PC-9 (cell line): ENCODE data around the gene ZMIZ1. TPM values are rescaled to one million over a fixed set of nuclear protein-coding genes. Genes with fewer than 3 reads are reported as not detected.

Experiments
- BruUV-seq: library from RNA; stranded (reverse); fragments of 400-500 nt; replicated peaks from 2 replicates; lab custom pipeline; 2021; lab: Mats Ljungman, UMichigan
- CTCF ChIA-PET: fragments of 300-600 bp; sonication (Branson Sonifier 250); formaldehyde crosslinking; loops from one replicate; lab custom pipeline; 2022; ENCODE audit warnings: antibody characterized with exemption; lab: Charles Lee
- POLR2A ChIA-PET: fragments of 300-600 bp; sonication (Branson Sonifier 250); formaldehyde crosslinking; loops from one replicate; lab custom pipeline; 2022; ENCODE audit warnings: antibody characterized with exemption; ENCODE audit not compliant: unreplicated experiment; lab: Charles Lee
- DNase-seq, 2 experiments: peaks; one replicate each; pipeline versions ENCODE4 v3.0.0 to v3.0.0-alpha.2; 2015 to 2022; ENCODE audit warnings: mixed read lengths in 1 of 2
- H2AFZ ChIP-seq: fragments of 200-600 bp; sonication (generic); 2 replicates; pipeline ENCODE4 v1.8.1; 2017; ENCODE audit warnings: antibody characterized with exemption
- H3F3A ChIP-seq: fragments of 200-600 bp; sonication (generic); 2 replicates; pipeline ENCODE4 v1.8.1; 2017; ENCODE audit warnings: antibody characterized with exemption, mild to moderate bottlenecking, low read depth; ENCODE audit not compliant: insufficient read depth
- H3K27ac ChIP-seq: fragments of 200-600 bp; sonication (generic); 2 replicates; pipeline ENCODE4 v1.6.1; 2016; ENCODE audit warnings: mixed run types
- H3K27me3 ChIP-seq: fragments of 200-600 bp; sonication (generic); 2 replicates; pipeline ENCODE4 v1.6.1; 2016; ENCODE audit warnings: low read depth, mixed run types; ENCODE audit not compliant: insufficient read depth
- H3K36me3 ChIP-seq: fragments of 200-600 bp; sonication (generic); 2 replicates; pipeline ENCODE4 v1.6.1; 2016; ENCODE audit warnings: low read depth, mixed run types
- H3K4me1 ChIP-seq: fragments of 200-600 bp; sonication (generic); replicated peaks from 2 replicates; pipeline ENCODE4 v1.6.1; 2016; ENCODE audit warnings: mixed run types; ENCODE audit not compliant: insufficient read depth
- H3K4me2 ChIP-seq: fragments of 200-600 bp; sonication (generic); 2 replicates; pipeline ENCODE4 v1.6.1; 2017; ENCODE audit warnings: mixed run types
- H3K4me3 ChIP-seq: fragments of 200-600 bp; sonication (generic); 2 replicates; pipeline ENCODE4 v1.6.1; 2016; ENCODE audit warnings: mixed run types
- H3K79me2 ChIP-seq: fragments of 200-600 bp; sonication (generic); 2 replicates; pipeline ENCODE4 v1.6.1; 2017; ENCODE audit warnings: low read depth, mixed run types
- H3K9me2 ChIP-seq: fragments of 200-600 bp; sonication (generic); 2 replicates; pipeline ENCODE4 v1.8.1; 2017; ENCODE audit warnings: mild to moderate bottlenecking; ENCODE audit not compliant: insufficient read depth
- H3K9me3 ChIP-seq: fragments of 200-600 bp; sonication (generic); 2 replicates; pipeline ENCODE4 v1.8.1; 2016; ENCODE audit warnings: low read depth; ENCODE audit not compliant: insufficient read depth
- H4K20me1 ChIP-seq: fragments of 200-600 bp; sonication (generic); 2 replicates; pipeline ENCODE4 v1.8.1; 2017; ENCODE audit not compliant: insufficient read depth
- CTCF ChIP-seq: fragments of 200-600 bp; sonication (generic); conservative IDR thresholded peaks from 2 replicates; pipeline ENCODE4 v1.6.1; 2017; ENCODE audit warnings: mixed run types, antibody characterized with exemption, mild to moderate bottlenecking, moderate library complexity
- EZH2 ChIP-seq: fragments of 200-600 bp; sonication (generic); IDR thresholded peaks from 2 replicates; pipeline ENCODE4 v1.8.0; 2017; ENCODE audit warnings: antibody characterized with exemption, low read depth
- intact Hi-C: fragments of 100-400 bp; cut with micrococcal nuclease; formaldehyde crosslinking; loops from one replicate; pipeline ENCODE4 v1.10.0; 2022; ENCODE audit not compliant: unreplicated experiment
- total RNA-seq: library from RNA; stranded (reverse); gene quantifications from 2 replicates; pipeline ENCODE4 v1.2.3, GENCODE V29; 2021

The ZMIZ1 gene
- total RNA-seq, 1 experiment from 2014 or later: 47.6 TPM

DNA sequence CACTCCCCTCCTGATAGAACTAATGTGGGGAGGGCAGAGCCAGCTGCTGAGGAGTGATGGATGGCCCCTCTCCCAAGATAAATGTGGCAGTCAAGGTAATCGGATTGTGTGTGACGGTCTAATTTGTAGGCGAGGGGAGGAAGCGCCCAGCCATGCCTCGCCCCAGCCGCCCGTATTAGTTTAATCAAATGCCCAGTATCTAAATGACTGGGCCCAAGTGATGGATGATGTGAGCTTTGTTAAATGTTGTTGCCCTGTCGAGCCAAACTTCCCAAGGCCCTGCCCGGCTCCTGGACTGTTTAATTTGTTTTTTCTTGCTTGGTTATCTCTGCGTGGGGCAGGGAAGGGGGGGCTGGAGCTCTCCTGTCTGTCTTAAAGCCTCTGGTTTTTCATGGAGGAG, 190.1 kb downstream of the ZMIZ1 start:
- Histone ChIP-seq H3F3A (peaks cover 11% of the 10 kb centered on the region; the same call in 1 of the 2 replicates), H3K4me1 (peaks cover 15% of the 10 kb centered on the region), H3K79me2 (no peaks in the 10 kb centered on the region), H3K4me3 (no peak overlapping the region), H4K20me1 (no peaks in the 10 kb centered on the region; the same call in 1 of the 2 replicates), H3K9me2 (no peaks in the 10 kb centered on the region), H3K27me3 (no peaks in the 10 kb centered on the region), H3K9me3 (no peaks in the 10 kb centered on the region), H3K36me3 (no peaks in the 10 kb centered on the region), H3K4me2 (no peak overlapping the region), H3K27ac (no peak overlapping the region), H2AFZ (no peak overlapping the region)
- intact Hi-C loops: no loop called here
- CTCF ChIA-PET: no interaction called here
- no peak for TF ChIP-seq CTCF
- no peak for TF ChIP-seq EZH2
- POLR2A ChIA-PET: no interaction called here
- no TSS peak for BruUV-seq
- DNase-seq: no peak

- H3K27me3 ChIP-seq: no peaks in the 10 kb centered on the region
- H3K27ac ChIP-seq: no peak overlapping the region
- H3K36me3 ChIP-seq: no peaks in the 10 kb centered on the region
- intact Hi-C loops: no loop called here
- no peak for TF ChIP-seq CTCF
- TF ChIP-seq EZH2: no peak
- no peak overlapping the region for H2AFZ ChIP-seq
- no peaks in the 10 kb centered on the region for H3K9me3 ChIP-seq
- BruUV-seq: no TSS peak
- H3K79me2 ChIP-seq: no peaks in the 10 kb centered on the region
- H3K4me1 ChIP-seq: peaks cover 24% of the 10 kb centered on the region
- no peaks in the 10 kb centered on the region; the same call in 1 of the 2 replicates for H4K20me1 ChIP-seq
- no peak for DNase-seq
- POLR2A ChIA-PET: no interaction called here
- peaks cover 20% of the 10 kb centered on the region; the same call in 1 of the 2 replicates for H3F3A ChIP-seq
- no peak overlapping the region for H3K4me2 ChIP-seq
- CTCF ChIA-PET: no interaction called here
- no peaks in the 10 kb centered on the region for H3K9me2 ChIP-seq
- H3K4me3 ChIP-seq: no peak overlapping the region
These were observed 191.1 kb downstream of the ZMIZ1 start for GRCh38 chr10:79259834-79260233.

DNA sequence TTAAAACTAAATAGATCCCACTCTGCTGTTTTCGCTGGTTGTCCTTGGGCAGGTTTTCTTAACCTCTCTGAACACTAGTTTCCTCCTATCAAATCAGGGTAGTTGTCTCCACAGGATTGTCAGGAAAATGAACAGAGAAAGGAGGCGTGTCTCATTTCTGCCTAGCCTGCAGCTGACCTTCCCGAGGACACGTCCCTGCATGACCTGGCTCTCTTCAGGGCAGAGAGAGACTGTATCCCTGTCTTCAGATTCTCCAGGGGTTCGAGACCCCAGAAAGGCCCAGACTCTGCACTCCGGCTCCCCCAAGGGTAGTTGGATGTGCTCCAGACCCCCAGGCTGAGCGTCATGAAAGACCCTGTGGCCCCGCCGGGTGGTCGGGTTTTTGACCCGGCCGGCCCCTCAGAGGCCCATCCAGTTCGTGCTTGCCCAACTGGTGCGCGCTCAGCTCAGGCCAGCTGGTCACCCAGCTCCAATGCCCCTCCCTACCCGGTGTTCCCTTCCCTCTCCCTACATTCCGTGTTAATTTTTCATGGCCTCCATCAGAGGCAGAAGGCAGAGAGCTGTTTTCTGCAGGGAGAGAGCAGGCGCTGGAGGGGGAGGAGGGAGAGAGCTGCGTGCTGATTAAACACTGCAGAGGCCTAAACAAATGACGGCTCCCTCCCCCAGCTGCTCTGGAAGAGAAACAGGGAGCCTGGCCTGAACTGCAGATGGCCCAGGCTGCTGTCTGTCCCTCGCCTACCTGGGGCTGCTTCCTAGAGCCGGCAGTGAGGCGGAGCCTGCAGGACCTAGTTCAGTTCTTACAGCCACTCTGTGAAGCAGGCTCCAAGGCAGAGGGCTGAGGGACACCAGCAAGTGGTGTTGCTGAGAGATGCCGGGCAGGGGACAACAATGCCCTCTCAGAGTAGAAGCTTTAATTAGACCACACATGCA, 192.3 kb downstream of the ZMIZ1 start:
- H3K4me2 ChIP-seq: no peak overlapping the region
- DNase-seq: no peak
- H2AFZ ChIP-seq: no peak overlapping the region
- BruUV-seq: no TSS peak
- H3K4me3 ChIP-seq: no peak overlapping the region
- intact Hi-C loops: no loop called here
- H3F3A ChIP-seq: peaks cover 30% of the 10 kb centered on the region; the same call in 1 of the 2 replicates
- H4K20me1 ChIP-seq: no peaks in the 10 kb centered on the region; the same call in 1 of the 2 replicates
- POLR2A ChIA-PET: no interaction called here
- no peaks in the 10 kb centered on the region for H3K9me2 ChIP-seq
- peaks cover 35% of the 10 kb centered on the region for H3K4me1 ChIP-seq
- no peaks in the 10 kb centered on the region for H3K9me3 ChIP-seq
- TF ChIP-seq EZH2 (no peak), CTCF (no peak)
- H3K27ac ChIP-seq: no peak overlapping the region
- H3K79me2 ChIP-seq: peaks cover 9% of the 10 kb centered on the region
- H3K27me3 ChIP-seq: no peaks in the 10 kb centered on the region
- CTCF ChIA-PET: no interaction called here
- no peaks in the 10 kb centered on the region for H3K36me3 ChIP-seq
